Effector CD8-positive, alpha-beta T cell (primary cell): ENCODE data around the gene BEX5.
"Not testable (repeated sequence)": the region's sequence is repeated elsewhere in the genome, so short reads cannot be mapped to it uniquely, and the experiment has no call there.

Experiments used
- DNase-seq: peaks from one replicate; lab custom pipeline; 2025; lab: John Stamatoyannopoulos, UW
- total RNA-seq, 4 experiments: gene quantifications; one replicate each; lab custom pipeline; 2026; lab: John Stamatoyannopoulos, UW

Gene BEX5
- total RNA-seq = 2.2 to 3.8 (median 2.9) reads per million in 4 experiments

DNA sequence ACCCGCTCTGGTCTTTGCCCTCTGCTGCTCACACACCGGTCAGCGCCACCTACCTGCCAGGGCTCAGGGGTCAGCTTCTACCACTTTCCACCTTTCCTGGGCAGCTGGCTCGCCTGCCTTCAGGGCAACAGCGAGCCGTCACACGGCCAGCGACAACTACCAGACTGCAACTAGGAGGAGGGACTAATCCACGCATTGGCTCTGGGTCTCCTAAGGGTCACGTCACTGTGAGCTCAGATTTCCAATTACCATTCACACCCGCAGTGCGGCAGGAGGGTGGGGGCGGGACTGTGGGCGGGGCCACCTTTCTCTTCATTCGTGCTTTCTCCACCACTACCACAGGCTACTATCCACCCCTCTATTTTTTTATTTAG, at the start of gene BEX5:
TSS of gene BEX5 (minus strand) at position 172 of the 374 bp plus-strand sequence. CDS start 1,712 bp downstream, outside the sequence.
- peak; percentile 36 for DNase-seq

DNA sequence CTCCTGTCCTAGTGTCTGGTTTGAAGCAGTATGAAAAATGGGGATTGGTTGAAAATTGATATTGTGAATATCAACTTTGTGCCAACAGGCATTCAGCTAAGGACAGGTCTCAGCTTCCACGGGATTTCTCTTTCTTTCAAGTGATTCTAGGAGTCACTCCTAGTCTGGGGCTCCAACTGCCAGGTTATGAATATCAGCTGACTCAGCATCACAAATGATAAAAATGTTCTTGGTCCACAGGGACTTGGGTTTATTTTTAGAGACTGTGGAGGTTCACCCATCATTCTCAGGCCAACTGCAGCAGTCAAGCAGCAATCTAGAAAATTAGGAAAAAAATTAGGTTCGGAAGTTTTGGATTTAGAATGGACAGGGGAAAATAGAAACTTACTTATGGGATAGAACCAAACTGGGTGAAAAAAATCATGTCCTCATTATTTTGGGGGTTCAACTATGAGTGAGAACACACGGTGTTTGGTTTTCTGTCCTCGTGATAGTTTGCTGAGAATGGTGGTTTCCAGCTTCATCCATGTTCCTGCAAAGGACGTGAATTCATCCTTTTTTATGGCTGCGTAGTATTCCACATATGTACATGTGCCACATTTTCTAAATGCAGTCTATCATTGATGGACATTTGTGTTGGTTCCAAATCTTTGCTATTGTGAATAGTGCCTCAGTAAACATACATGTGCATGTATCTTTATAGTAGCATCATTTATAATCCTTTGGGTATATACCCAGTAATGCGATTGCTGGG, 30.4 kb upstream of the BEX5 start:
- DNase-seq = no peak

GRCh38 chrX:102154900-102155805, 624 bp downstream of the BEX5 start:
- peak; percentile 1 for DNase-seq

DNA sequence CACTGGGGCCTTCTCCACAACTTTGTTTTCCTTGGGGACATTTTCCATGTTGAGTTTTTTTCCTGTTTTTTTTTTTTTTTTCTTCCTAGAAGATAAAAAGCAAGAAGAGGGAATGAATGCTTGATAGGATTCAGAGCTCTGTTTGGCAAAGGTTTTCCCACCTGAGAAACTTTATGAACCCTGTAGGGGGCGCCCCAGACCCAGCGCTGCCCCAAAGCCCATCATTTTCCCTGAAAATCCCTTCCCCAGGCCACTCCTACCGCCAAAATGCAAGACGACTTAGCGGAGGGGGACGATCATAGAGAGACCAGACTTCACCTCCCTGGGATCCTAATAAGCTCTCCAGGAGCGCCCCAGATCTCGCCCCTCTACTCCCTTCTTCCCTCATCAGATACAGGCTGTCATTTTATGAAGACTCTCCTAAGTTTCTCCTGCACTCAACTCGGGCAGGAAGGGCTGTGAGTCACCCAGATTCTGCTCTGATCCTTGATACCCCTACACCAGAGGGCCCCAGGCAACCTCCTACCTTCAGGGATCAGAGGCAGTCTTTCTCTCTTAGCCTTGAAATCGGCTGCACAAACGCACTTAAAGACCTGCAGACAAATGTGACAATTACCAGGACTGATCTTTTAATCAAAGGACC, 1.4 kb downstream of the BEX5 start:
- no peak for DNase-seq

- not testable (repeated sequence) for DNase-seq
Measured at GRCh38 chrX:102142274-102142673, 13.5 kb downstream of the BEX5 start, which contains the start of gene TCEAL6. Gene TCEAL6, minus strand, starts transcription at chrX:102142481.

DNA sequence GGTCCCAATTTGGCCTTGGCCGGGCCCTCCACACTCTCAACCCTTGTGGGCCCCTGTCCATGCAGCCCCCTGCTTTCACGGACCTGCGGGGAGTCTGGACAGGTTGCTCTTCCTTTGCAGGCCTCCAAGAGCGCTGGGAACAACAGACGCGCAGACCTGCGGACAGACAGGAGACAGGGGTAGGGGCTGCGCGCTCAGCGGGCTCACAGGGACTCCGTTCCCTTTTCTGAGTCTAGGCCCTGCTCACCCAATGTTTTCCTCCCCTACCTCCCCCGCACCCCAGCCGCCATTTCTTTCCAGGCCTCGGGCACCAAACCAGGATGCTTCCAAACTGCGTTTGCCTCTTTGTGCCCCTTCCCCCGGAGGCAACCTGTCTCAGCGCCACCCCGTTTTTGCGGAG, 14.1 kb downstream of the BEX5 start:
- DNase-seq = not testable (repeated sequence)

GRCh38 chrX:102140876-102141275, 14.9 kb downstream of the BEX5 start:
- not testable (repeated sequence) for DNase-seq

DNA sequence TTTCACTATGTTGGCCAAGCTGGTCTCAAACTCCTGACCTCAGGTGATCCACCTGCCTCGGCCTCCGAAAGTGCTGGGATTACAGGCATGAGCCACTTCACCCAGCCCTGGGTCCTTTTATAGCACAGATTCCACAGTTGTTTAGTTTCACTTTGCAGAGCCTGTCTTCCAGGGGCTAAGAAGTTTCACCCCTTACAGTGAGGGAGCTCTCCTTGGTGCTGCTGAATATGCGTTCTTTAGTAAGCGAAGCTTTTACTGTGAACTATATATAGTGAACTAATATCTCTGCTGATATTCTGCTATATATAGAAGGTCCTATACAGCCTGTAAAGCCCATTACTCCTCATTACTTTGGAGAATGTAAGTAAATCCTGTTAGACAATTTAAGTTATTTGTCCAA, 17.7 kb downstream of the BEX5 start:
- no peak for DNase-seq

GRCh38 chrX:102129473-102129872, 26.3 kb downstream of the BEX5 start:
- DNase-seq = no peak

GRCh38 chrX:102126863-102127262, 28.9 kb downstream of the BEX5 start:
- no peak for DNase-seq

- DNase-seq = not testable (repeated sequence)
Measured at GRCh38 chrX:102126080-102126818, 29.5 kb downstream of the BEX5 start.

- not testable (repeated sequence) for DNase-seq
Measured at GRCh38 chrX:102125436-102125835, 30.3 kb downstream of the BEX5 start, which contains the start of gene TCEAL2. Gene TCEAL2, plus strand, starts transcription at chrX:102125679. Its CDS starts 1,152 bp downstream, at chrX:102126831.

- not testable (repeated sequence) for DNase-seq
Measured at GRCh38 chrX:102125014-102125413, 30.8 kb downstream of the BEX5 start.

DNA sequence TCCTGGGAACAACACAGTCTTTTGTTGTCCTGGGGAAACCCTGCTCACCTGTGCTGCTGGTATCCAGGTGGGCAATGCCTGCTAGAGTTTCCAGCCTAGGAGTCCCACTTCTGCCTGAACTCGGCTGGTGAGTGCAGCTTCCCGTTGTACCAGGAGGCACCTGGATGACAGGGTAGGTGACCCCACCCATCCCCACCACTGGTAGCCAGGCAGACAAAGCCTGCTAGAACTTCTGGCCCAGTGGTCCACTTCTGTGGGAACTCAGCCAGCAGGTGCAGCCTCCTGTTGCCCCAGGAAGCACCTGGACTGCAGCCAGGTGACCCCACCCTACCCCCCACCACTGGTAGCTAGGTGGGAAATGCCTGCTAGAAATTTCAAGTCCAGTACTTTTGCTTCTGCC, 40.0 kb downstream of the BEX5 start:
- DNase-seq = no peak

DNA sequence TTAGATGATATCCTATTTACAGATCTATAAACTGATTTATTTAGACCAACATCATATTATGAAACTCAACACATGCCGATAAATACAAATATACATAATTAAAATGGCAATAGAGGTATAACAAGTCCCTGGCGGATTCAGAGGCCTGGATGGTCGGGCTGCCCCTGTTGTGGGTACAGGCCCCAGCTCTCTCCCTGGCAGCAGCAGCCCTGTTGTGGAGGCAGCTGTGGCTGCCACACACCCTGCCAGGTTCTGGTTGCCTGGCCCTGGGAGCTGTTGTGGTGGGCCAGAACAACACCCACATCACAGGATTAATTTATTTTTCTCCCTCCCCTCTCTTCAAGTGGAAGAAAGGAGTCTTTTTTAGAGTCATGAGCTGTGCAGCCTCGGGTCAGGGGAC, 42.4 kb downstream of the BEX5 start:
- DNase-seq = no peak
